ENCODE measurements around the gene GIPC3.
A peak's percentile ranks its signal among the peaks of the same experiment; 100 is the strongest.

The GIPC3 gene

GRCh38 chr19:3620145-3620816, 35.0 kb downstream of the GIPC3 start:
- peaks cover 0 to 33% of the 10 kb centered on the region in 2 experiments; a peak in 2 of 3 replicates for H3K36me3 ChIP-seq (ENCODE audit: control insufficient read depth in 2 of 2, insufficient read depth in 1 of 2, low read length in 2 of 2)
- H3K4me1 ChIP-seq (ENCODE audit: control insufficient read depth, insufficient read depth, low read length): peaks cover 2% of the 10 kb centered on the region; the same call in 1 of the 2 replicates
- H3K27ac ChIP-seq (ENCODE audit: extremely low read depth, low read depth, low read length): no peak overlapping the region
- H3K9me3 ChIP-seq (ENCODE audit: control insufficient read depth, insufficient read depth, low read depth, low read length): no peaks in the 10 kb centered on the region
- H3K4me3 ChIP-seq (ENCODE audit: low read depth, low read length): no peak overlapping the region
- POLR2A ChIA-PET: no interaction called here
- CTCF ChIA-PET: interaction anchor here (0.8 to 1.2 kb wide), 2 partner anchors 13 to 74 kb away, joined by 4 to 6 read pairs; no protein-coding TSS in a partner anchor
- TF ChIP-seq ZBTB44 (tag by site-specific recombination; IDR thresholded peaks at IDR 0.05) (0 out of 2 replicates have a peak, but pooled peaks have one; percentile 40), ZNF600 (tag by site-specific recombination; IDR thresholded peaks at IDR 0.05) (peak; percentile 79), ZFHX2 (tag by site-specific recombination; conservative IDR thresholded peaks at IDR 0.05) (no peak)

GRCh38 chr19:3620817-3621547, 35.7 kb downstream of the GIPC3 start:
- POLR2A ChIA-PET: no interaction called here
- H3K36me3 ChIP-seq (ENCODE audit: control insufficient read depth in 2 of 2, insufficient read depth in 1 of 2, low read length in 2 of 2): peaks cover 0 to 31% of the 10 kb centered on the region in 2 experiments; a peak in 2 of 3 replicates
- H3K4me3 ChIP-seq (ENCODE audit: low read depth, low read length): no peak overlapping the region
- peaks cover 2% of the 10 kb centered on the region; the same call in 1 of the 2 replicates for H3K4me1 ChIP-seq (ENCODE audit: control insufficient read depth, insufficient read depth, low read length)
- TF ChIP-seq KLF1 (tag by site-specific recombination; IDR thresholded peaks at IDR 0.05) (no peak), ZNF585B (tag by site-specific recombination; IDR thresholded peaks at IDR 0.05) (no peak), ZNF274 (IDR thresholded peaks at IDR 0.05; ENCODE audit: low read length) (no peak), ZNF274 (tag by site-specific recombination; IDR thresholded peaks at IDR 0.05; ENCODE audit: borderline replicate concordance) (no peak), TSHZ1 (tag by site-specific recombination; IDR thresholded peaks at IDR 0.05; ENCODE audit: borderline replicate concordance) (no peak), FEZF1 (tag by site-specific recombination; IDR thresholded peaks at IDR 0.05) (no peak), ATF2 (tag by site-specific recombination; IDR thresholded peaks at IDR 0.05; ENCODE audit: low read depth) (no peak), ZNF26 (tag by site-specific recombination; IDR thresholded peaks at IDR 0.05) (no peak), EGR2 (tag by site-specific recombination; IDR thresholded peaks at IDR 0.05; ENCODE audit: low read depth) (no peak), ZNF23 (tag by site-specific recombination; IDR thresholded peaks at IDR 0.05; ENCODE audit: borderline replicate concordance) (no peak), ZNF660 (tag by site-specific recombination; IDR thresholded peaks at IDR 0.05) (no peak), RBAK (tag by site-specific recombination; IDR thresholded peaks at IDR 0.05) (no peak), ZSCAN23 (tag by site-specific recombination; IDR thresholded peaks at IDR 0.05) (no peak), ZNF501 (tag by site-specific recombination; IDR thresholded peaks at IDR 0.05) (no peak)
- CTCF ChIA-PET: interaction anchor here (0.6 to 0.8 kb wide), 3 partner anchors 33 to 98 kb away, joined by 3 to 6 read pairs (median 4); no protein-coding TSS in a partner anchor
- H3K27ac ChIP-seq (ENCODE audit: extremely low read depth, low read depth, low read length): no peak overlapping the region
- H3K9me3 ChIP-seq (ENCODE audit: control insufficient read depth, insufficient read depth, low read depth, low read length): no peaks in the 10 kb centered on the region
